ENCODE measurements around the gene ACR.

ACR gene

DNA sequence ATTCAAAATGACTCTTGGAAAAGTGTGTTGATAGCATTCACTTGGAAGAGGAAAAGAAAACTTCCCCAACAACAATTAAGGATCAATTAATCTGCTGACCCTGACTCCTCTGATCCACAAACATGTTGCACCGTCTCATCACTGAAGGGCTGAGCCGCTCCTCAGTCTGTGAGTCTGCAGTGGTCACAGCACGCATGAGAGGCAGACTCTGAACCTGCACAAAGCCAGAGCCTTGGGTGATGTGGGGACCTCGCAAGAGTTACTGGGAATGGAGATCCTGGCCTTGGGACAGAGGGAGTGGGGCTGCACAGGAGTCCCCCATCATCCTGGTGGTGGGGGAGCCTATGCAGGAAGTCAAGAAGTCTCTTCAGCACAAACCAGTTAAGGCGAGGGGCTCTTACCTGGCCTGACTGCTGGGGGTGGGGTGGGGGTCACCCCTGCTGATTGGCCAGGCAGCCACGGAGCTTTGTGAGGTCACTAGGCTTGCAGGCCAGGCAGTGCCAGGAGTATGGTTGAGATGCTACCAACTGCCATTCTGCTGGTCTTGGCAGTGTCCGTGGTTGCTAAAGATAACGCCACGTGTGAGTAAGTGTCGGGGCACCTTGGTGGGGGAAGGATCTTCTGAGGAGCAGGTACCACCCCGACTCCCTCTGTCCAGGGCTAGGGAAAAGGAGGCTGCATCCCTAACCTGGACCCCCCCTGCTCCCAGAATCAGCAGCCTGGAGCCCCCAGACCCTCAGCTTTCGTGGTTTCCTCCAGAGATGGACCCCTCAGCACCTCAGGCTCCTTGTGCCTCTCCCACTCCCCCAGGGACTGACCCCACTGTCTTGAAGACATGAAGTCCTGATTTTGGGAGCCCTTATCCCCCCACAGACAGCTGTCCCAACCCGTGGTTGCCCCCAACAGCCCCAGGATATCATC, at the start of gene ACR:
Gene ACR (plus strand): TSS at position 477 of the 921 bp plus-strand sequence. CDS start 32 bp downstream, at position 509.
- no peak for DNase-seq (ENCODE audit: low read depth)

DNA sequence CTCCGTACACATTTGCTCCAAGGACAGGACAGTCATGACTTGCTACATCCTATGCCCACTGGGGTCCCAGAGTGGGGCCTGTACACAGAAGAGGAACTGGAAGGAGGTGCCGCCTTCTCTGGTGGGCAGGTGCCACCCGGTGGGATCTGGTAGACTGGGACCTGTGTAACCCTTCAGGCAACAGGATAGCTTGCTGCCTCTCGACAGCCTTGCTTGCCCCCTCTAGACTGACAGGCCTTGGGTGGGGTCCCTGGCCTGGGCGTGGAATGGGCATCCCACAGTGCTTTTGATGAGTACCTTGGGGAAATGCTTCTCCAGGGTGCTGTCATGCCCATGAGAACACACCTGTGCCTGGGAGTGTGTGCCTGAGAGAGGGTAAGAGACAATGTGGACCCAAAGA, 49.6 kb upstream of the ACR start:
- no peak for DNase-seq (ENCODE audit: low read depth)

DNA sequence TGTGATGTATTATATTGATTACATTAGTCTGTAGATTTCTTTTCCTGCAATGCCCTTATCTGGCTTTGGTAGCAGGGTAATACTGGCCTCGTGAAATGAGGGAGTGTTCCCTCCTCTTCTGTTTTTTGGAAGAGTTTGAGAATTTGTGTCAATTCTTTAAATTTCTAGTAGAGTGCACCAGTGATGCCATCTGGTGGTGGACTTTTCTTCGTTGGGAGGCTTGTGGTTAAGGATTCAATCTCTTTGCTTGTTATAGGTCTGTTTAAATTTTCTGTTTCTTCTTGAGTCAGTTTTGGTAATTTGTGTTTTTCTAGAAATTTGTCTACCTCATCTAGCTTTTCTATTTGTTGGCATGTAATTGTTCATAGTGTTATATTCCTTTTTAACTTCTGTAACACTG, 46.5 kb upstream of the ACR start:
- peak; percentile 41 for DNase-seq (ENCODE audit: low read depth)

DNA sequence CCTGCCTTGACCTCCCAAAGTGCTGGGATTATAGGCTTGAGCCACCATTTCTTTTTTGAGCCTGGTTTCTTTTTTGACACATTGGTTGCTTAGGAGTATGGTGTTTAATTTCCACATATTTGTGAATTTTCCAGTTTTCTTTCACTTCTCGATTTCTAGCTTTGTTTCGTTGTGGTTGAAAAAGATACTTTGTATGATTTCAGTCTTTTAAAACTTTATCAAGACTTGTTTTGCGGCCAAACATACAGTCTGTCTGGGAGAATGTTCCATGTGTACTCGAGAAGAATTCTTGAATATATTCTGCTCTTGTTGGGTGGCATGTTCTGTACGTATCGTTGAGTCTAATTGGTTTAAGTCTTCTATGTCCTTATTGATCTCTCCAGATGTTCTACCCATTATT, 44.5 kb upstream of the ACR start:
- no peak for DNase-seq (ENCODE audit: low read depth)

DNA sequence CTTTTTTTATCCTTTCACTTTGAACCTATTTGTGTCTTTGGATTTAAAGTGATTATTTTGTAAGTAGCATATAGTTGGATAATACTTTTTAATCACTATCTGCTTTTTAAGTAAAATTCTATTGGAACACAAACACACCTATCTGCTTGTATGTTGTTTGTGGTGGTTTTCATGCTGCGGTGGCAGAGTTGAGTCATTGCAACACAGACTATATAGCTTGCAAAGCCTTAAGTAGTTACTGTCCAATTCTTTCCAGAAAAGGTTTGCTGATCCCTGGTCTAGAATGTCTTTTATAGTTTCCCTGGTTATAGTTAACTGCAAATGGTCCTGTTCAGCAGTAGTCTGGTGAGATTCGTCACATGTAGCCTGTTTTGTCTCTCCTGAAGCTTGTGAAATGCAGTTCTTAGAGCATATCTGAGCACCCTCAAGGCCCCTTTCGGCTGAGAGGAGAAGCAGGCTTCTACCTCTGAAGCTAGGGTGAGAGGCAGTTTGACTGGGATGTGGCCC, 43.9 kb upstream of the ACR start:
- DNase-seq (ENCODE audit: low read depth): peak; percentile 55

DNA sequence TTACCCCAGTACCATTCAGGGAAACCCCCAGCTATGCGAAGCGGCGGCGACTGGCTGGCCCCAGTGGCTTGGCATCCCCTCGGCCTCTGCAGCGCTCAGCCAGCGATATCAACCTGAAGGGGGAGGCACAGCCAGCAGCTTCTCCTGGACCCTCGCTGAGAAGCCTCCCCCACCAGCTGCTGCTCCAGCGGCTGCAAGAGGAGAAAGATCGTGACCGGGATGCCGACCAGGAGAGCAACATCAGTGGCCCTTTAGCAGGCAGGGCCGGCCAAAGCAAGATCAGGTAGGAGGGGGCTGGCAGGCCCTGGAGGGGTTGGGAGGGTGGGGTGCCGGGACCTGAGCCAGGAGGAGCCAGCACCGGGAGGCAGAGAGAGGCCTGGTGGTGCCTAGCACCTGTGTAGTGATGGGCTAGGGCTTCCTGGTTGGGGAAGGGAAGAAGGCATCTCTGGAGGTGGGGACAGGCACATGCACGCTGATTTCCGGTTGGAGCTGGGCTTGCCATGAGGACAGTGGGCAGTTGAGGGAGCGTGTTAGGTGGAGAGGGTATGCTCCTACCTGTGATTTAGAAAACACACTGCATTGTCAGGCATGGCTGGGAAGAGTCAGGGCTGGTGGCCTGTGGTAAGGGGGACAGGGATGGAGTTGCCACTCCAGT, 43.1 kb upstream of the ACR start:
- DNase-seq (ENCODE audit: low read depth): no peak

DNA sequence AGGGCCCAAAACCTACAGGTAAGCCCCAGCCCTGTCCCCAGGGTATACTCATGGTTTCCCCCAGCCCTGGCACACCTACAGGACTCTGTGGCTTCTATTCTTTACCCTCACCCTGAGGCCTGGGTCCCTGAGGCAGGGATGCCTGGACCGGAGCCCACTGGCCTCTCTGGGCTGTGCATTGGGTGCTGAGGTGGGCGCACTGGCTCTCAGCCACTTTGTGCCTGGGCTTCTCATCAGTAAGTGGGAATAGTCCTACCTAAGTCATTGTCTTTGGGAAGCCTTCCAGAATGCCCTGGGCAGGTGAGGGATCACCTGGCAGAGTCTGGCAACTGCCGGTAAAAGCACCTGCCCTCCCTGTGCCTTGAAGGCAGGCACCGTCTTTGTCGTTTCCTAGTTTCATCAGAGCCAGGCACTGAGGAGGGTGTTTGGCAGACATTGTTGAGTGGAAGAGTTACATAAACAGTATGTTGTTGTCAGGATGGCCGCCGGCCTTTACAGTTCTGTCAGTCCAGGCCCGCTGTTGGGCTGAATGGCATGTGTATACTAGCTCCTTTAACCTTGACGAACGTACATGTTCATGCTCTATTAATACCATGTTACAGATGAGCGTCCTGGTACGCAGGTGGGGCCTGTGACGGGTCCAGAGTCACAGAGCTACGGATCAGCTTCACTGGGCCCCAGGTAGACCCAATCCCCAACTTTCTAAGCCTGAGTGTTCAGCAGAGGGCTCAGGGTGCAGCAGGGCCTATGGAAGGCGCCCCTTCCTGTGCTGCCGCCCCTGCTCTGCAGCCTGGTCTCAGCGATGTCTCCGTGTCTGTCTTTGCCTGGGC, 42.4 kb upstream of the ACR start:
- no peak for DNase-seq (ENCODE audit: low read depth)

DNA sequence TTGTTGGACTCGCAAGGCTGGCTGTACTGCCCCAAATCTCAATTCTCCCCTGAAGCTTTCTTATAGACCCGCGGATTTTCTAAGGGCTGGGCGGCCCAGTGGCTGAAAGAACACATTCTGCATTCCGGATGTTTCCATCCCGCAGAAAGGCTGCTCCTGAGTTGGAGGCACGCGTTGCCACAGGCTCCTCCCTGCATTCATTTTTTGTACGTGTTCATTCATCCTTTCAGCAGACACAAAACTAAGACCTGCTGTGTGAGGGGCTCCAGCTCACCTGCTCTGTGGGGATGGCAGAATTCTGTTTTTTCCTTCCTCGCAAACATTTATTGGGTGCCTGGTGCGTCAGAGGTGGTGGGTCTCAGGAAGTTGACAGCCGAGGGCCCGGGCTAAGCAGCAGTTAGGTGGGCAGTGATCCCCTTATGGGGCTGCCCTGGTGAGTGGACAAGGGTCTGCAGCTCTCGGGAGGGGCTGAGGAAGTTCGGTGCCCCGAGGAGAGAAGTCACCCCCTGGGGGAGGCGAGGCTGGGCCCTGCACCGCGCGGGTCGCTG, 41.7 kb upstream of the ACR start:
- no peak for DNase-seq (ENCODE audit: low read depth)

DNA sequence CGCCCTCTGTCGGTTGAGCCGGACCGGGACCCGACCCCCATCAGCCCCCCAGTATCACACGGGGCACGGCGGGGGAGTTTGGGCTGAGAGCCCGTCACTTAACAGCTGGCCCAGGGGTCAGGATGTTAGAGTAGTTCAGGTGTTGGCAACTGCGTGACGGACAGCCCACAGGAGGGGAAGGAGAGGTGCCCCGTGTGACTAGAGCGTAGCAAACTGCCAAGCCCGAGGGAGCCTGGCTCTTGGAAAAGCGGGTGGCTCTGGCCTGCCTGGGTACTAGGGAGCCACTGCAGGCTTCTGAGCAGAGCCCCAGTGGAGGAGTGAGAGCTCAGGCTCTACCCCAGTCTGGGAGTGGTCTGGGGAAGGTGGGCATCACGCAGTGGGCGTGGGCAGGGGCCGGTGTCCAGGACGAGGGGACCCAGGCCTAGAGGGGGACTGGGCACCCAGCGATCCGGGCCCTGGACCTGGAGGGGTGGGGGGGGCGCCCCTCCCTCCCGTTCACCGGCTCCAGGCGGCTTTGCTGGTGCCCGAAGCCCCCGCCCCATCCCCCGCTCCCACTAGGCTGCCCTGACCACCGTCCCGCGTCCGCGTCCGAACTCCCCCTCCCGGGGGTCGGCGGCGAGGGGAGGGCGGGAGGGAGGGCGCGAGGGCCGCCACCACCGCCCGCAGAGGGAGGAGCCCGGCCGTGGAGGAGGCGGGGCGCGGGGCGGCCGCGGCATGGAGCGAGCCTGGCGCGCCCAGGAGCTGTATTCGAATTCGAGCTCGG, 41.0 kb upstream of the ACR start:
- DNase-seq (ENCODE audit: low read depth): no peak

DNA sequence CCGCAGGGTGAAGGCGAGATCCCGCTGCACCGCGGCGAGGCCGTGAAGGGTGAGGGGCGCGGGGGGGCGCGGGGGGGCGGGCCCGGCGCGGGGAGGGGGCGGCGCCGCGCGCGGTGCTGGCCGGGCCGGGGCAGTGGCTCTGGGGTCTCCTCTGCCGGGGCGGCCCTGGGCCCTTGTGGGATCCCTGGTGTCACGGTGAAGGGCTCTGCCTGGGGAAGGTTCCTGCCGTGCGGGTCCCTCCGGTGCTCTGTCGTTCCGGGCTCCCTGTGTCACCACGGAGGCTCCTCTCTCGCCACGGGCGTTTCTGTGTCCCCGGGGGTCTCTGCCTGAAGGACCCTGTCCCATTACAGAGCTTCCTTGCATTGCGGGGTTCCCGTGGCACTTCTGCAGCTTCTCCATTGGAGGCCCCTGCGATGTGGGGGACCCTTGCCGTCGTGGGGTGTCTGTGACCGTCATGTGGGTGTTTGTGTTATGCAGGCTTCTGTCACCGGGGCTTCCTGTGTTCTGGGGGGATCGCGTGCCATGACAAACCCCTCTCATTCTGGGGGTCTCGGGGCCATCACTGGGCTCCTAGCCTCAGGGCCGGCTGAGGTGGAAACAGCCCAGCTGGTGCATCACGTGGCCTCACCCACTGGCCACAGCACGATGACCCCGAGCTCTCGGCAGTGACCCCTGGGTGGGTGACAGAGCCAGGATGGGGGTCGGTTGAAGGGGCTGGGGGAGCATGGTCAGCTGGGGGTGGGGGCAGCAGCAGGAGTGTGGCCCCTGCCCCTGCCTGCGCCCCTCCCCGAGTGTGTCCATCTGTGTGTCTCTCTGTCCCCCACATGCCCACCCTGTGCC, 40.1 kb upstream of the ACR start:
- no peak for DNase-seq (ENCODE audit: low read depth)

DNA sequence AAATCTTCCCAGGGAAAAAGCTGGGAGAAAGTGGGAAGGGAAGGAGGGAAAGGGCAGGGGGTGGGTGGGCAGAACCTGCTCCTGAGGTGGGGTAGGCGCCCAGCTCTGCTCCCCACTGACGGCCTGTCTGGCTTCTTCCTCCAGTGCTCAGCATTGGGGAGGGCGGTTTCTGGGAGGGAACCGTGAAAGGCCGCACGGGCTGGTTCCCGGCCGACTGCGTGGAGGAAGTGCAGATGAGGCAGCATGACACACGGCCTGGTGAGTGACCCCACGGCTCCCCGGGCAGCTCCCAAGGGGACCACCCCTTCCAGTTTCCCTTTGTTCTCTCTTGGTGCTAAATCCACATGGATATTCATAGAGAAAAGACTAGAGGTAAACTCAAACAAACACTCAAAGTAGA, 39.5 kb upstream of the ACR start:
- no peak for DNase-seq (ENCODE audit: low read depth)

DNA sequence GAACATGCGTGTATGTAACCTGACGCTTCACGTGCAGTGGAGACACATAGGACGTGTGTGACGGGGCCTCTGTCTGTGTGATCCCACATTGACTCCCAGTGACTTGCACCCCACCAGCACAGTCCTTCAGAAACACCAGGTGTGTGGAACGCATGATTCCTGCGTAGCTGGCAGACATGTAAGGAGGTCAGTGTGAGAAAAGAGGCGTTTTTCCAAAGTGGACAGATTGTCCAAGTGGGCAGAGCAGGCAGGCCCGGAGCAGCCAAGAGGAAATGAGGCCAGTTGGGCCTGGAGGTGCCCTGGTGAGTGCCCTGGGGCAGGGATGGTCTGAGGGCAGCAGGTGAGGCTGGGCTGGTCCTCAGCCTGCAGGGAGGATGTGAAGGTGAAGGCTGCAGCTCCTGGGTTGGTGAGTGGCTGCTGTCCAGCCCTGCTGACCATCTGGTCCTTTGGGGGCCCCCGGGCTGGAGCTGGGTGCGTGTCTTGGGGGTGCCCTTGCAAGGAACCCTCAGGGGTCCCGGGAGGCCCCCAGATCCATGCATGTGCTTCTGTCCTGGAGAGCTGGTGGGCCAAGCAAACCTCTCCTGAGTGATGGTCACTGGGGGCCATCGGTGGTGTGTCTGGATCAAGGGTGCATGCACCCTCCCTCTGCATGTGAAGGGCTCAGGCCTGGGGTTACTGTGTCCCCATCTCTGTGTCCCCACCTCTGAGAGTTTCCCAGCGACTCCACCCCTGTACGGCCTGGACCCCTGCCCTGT, 38.8 kb upstream of the ACR start:
- no peak for DNase-seq (ENCODE audit: low read depth)

DNA sequence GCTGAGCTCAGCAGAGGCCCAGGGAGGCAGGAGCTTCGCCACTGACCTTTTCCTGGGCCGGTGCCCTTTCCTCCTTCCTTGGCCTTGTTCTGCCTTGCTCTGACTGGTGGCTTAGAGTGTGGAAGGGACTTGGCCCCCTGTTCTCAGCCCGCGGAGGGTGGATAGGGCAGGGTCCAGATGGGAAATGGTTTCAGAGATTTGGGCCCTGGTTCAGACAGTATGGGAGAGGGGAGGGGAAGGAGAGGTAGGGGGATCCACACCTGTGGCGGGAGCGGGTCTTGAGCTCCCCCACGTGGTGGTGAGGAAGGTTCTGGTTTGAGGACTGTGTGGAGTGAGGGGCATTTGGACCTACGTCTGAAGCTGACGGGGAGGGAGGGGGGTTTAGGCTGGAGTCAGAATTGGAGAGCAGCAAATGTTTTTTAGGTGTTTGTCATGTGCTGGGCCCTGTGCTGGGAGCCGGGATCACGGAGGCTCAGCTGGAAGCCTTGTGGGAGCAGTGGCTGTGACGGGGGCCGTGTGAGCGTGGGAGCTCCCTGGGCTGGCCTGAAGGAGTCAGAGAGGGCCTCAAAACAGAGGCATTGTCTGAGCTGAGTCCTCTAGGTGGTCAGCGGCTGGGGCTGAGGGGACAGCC, 38.1 kb upstream of the ACR start:
- DNase-seq (ENCODE audit: low read depth): no peak

DNA sequence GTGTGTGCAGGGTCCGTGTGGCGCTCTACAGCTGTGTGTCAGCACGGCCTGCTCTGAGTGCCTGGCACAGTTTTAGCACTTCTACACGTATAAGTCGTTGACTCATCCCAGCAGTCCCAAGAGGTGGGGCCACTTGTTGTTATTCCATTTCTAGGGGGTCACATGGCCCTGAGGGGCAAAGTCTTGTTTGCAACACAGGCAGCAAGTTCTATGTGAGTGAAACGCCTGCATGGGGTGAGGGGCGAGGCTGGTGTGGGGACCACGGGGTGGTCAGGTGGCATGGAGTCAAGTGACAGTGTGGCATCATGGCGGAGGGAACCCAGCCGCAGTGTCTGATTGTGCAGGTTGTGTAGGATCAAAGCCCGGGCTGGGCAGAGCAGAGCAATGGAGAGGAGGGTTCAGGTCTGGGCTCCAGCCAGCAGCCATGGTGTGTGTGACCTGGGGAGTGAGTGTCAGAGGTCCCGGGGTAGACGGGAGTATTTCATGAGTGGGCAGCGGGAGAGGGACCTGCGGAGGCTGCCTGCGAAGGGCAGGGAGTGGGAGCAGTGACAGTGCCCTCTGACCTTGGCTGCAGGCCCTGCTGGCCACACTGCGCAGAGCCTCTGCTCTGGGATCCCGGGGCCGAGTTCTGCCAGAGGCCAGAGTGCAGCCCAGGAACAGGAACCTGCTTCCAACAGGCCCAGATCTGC, 37.5 kb upstream of the ACR start:
- DNase-seq (ENCODE audit: low read depth): peak; percentile 30

DNA sequence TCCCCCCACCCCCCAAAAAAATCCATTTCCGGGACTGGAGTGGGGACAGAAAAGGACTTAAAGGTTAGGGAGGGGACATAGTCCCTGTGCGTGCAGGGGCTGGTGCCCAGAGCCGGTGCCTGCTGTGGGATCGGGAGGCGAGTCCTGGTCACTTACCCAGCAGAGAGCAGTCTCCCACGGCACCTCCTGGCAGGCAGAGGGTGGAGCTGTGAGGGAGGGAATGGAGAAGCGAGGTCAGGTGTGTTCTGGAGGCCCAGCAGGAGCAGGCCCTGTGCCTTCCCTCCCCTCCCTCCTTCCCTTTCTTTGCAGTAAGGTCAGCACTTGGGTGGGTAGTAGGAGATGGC, 37.0 kb upstream of the ACR start:
- DNase-seq (ENCODE audit: low read depth): no peak

DNA sequence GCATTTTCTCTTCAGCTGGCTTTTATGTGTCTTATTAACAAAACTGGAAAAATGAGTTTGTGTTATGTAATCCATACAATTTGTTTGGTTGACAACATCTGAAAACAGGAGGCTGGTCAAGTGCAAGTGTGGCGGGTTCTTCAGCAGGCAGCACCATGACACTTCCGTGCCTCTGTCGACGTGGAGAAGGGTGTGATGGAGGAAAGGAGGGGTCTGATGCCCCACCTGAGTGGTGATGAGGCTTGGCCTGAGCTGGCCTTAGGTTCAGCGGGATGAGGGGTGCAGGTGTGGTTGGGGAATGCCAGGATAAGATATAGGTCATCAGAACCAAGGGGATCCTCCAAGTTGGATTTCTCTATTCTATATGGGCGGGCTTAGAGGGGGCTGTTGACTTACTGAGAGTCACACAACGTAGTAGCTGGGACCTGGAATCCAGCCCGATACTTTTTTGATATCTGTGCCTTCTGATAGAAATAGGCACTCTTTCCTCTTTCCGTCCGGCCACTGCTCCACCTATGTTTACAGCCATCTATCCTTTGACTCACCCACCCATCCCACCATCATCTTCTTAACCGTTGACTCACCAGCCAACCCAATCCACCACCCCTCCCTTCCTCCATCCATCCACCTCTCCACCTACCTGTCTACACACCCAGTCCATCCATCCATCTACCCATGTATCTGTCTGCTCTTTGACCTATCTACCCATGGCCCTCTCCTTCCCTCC, 36.4 kb upstream of the ACR start:
- DNase-seq (ENCODE audit: low read depth): no peak

DNA sequence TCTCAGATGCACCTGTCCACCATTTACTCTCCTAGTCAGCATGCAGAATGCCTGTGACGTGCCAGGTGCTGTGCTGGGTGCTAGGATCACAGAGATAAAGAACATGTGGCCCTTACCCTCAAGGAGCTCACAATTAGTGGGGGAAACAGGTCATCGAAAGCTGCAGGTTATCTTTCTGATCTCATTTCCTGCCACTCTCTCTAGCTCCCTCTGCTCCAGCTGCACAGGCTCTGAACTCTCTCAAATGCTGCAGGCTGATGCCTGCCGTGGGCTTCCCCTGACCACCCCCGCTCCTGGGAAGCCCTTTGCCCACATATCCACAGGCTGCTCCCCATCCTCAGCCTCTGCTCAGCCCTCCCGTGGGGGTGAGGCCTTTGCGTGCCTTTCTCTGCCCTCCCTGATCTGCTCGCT, 35.7 kb upstream of the ACR start:
- DNase-seq (ENCODE audit: low read depth): no peak
